Neural cell (in vitro differentiated cells): ENCODE data around the gene UBA6.

Source experiments
- CTCF ChIP-seq: fragments of 450-650 bp; IDR thresholded peaks from 2 replicates; pipeline ENCODE4 v1.5.1; 2014; ENCODE audit warnings: antibody characterized with exemption, mild to moderate bottlenecking, moderate library complexity; ENCODE audit not compliant: poor library complexity, severe bottlenecking
- EP300 ChIP-seq: fragments of 450-650 bp; conservative IDR thresholded peaks from 2 replicates; pipeline ENCODE4 v1.6.1; 2014; ENCODE audit warnings: antibody characterized with exemption, mild to moderate bottlenecking, moderate library complexity; ENCODE audit not compliant: poor library complexity, severe bottlenecking

GRCh38 chr4:67580577-67580976, 120.4 kb downstream of the UBA6 start:
- TF ChIP-seq CTCF = no peak
- TF ChIP-seq EP300 = no peak
